GM19023 (cell line): ENCODE measurements around the gene ACSM6.

Experiments
- ATAC-seq: cut with Tn5 transposase; IDR thresholded peaks from one replicate; pipeline ENCODE4 v1.9.1; 2021; ENCODE audit warnings: mild to moderate bottlenecking, moderate library complexity; ENCODE audit not compliant: unreplicated experiment

Gene ACSM6

DNA sequence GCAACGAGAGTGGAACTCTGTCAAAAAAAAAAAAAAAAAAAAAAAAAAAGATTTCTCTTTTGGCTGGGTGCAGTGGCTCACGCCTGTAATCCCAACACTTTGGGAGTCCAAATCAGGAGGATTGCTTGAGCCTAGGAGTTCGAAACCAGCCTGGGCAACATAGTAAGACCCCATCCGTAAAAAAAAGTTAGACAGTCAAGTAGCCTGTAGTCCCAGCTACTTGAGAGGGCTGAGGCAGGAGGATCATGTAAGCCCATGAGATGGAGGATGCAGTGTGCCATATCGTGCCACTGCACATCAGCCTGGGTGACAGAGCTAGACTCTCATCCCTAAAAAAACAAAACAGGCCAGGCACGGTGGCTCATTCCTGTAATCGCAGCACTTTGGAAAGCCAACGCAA, 71.5 kb downstream of the ACSM6 start:
- ATAC-seq: no peak

DNA sequence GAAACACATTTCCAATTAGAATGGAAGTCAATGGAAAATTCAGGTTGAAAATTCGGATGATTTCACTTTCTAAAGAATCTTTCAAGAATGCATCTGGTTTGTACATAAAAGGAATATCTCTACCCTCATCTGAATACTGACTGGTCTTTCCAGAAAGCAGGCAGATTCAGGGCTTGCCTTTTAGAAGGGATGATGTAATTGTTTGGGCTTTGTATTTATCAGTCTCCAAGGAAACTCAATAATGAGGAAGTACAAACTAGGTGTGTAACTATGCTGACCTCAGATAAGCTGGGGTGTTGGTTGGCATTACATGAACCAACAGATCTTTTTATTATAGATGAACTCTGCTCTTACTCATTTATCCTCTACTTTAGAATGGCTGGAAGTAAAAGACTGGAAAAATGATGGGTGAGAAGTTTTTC, 72.6 kb downstream of the ACSM6 start:
- ATAC-seq: peak; percentile 75

DNA sequence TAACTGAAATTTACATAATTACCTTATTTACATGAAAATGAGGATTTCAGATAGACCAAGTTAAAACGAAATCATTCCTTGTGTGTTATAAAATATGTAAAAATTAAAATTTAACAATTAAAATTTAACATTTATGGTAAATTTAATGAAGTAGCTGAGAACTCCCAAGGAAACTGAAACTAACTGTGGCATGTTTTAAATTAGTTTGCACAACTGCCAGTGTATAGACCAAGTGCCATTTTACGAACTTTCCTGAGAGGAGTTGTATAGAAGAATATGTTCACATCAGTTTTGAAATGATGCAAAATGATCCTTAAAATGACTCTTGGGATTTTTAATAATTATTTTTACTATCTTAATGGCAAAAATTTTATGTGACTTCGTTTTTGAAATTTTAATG, 73.2 kb downstream of the ACSM6 start:
- no peak for ATAC-seq

DNA sequence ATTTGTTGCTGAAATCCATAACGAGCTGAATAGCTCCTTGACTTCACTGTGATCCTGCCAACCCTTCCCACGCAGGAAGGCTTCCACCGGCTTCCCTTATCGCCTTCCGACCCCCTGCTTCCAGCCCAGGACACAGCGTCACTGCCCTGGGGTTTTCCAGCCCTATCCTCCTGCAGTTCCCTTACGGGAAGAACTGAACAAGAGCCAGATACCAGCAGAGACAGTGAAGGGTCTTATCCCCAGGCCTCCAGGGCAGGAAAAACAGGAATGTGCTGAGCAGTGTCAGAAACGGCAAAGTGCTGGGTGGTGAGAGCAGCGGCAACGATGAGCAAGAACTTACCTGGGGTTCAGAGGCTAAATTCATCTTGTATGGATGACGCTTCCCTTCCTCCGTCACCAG, 74.4 kb downstream of the ACSM6 start:
- ATAC-seq: no peak

DNA sequence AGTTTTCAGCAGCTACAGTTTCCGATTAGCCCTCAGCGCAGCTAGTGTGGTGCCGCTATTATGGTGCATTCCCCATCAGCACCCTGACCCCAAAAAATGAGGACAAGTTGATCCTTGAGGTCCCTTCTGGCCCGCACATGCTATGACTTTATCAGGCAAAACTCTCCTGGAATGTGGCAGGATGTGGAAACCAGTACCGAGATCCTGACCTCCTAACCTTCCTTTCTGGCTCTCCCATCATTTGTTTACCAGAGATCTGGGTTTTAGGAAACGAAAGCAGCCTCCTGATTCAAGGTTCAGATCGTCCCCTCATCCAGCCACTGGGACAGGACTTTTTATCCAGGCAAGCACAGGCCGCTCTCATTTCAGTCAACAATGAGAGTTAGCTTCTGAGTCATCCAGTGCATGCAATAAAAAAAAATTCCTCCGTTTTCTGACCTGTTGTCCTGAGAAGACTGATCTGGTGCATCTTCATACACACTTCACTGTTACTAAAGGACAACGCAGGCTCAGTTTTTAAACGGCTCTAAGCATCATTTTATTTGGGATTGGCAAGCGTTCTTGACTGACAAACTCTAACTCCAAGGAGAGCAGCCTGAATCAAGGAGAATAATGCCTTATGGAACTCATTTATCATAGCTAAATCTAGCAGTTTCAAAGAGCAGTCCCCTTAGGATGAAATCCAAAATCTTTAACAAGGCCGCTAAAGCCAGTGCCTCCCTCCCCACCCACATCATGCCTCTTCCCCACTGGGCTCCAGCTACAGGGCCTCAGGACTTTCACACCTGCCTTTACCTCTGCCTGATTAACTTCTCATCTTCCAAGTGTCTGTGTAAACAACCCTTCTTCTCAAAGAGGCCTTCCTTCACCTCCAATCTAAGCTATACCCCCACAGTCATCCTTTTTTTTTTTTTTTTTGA, 79.6 kb downstream of the ACSM6 start:
- ATAC-seq: no peak

DNA sequence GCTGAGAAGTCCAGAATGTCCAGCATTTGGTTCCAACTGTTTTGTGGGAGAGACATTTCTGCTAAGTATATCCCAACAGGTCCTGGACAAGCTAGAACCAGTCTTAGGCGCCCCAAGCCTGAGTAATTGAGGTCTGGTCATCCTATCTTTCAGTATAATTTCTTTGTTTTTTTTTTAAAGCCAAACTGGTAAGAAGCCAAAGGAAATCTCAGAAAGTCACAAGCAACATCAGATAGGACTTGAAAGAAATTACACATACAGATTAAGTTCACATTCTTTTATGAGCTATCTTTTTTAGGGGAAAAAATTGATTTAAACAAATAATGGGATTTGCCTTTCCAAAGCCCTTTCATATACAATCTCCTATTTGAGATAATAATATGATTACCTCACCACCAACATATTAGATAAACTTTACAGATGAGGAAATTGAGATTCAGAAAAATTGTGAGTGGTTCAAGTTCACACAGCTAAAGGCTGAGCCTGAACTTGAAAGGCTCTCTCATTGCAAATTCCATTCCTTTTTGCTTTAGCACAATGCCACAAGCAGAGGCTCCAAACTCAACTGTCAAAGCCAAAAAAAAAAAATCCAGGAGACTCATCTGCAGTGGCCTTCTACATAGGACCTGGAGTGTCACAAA, 81.8 kb downstream of the ACSM6 start:
- no peak for ATAC-seq

DNA sequence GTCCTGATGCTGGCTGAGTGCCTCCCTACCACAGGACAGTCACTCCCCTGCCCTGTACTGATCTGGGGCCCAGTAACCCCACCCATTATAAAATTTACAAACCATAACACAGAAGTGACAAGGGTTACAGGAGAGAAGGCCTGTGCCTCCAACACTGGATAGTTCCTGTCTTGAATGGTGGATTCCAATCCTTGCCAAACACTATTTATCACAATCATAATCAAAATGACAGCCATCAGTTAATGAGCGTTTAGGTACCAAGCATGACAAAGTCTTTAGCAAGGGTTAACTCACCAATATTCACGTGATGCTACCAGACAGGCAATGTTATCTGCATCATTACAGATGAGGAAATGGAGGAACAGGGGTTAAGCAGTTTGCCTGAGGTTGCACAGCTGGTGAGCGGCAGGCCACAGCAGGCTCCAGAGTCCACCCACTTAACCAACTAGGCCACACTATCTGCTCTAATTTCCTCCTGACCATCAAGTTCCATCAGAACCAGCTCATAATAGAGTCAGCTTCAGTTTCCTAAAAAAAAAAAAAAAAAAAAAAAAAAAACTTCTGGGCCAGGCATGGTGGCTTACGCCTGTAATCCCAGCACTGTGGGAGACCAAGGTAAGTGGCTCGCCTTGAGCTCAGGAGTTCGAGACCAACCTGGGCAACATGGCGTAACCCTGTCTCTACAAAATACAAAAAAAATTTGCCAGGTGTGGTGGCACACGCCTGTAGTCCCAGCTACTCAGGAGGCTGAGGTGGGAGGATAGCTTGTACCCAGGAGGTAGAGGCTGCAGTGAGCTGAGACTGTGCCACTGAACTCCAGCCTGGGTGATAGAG, 82.5 kb downstream of the ACSM6 start:
- peak; percentile 45 for ATAC-seq

DNA sequence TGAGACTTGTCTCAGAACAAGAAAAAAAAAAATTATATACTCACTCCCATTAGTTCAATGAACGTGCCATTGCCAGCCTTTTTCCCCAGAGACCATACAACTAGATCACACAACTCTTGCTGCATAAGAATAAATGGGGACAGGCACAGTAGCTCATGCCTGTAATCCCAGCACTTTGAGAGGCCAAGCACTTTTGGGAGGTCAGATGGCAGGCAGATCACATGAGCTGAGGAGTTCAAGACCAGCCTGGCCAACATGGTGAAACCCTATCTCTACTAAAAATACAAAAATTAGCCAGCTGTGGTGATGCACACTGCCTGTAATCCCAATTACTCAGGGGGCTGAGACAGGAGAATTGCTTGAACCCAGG, 83.1 kb downstream of the ACSM6 start:
- ATAC-seq: no peak

DNA sequence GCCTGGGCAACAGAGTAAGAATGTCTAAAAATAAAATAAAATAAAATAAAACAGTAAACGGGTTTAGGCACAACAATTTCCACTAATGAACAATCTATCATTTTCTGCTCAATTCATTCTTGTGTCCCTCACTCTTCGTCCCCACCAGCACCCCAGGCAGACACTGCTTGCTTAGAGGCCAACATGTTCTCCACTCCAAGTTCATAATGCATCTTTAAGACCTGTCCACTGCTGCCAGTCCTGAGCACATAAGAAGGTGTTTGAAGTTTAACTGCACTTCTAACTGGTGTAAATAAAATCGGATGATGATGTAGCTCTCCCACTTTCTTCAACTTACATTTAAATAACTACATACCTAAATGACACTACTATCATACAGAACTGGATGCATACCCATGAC, 83.6 kb downstream of the ACSM6 start:
- no peak for ATAC-seq
